Measurements from ENCODE around the gene CLIC6. TPM values are rescaled to one million over a fixed set of nuclear protein-coding genes. Genes with fewer than 3 reads are reported as not detected.

CLIC6 gene
- total and polyA plus RNA-seq, 2 of the 8 experiments (the other 6 are each of a cell fraction or from before 2014, with no cell fraction given) = 0.42 to 1.3 TPM

DNA sequence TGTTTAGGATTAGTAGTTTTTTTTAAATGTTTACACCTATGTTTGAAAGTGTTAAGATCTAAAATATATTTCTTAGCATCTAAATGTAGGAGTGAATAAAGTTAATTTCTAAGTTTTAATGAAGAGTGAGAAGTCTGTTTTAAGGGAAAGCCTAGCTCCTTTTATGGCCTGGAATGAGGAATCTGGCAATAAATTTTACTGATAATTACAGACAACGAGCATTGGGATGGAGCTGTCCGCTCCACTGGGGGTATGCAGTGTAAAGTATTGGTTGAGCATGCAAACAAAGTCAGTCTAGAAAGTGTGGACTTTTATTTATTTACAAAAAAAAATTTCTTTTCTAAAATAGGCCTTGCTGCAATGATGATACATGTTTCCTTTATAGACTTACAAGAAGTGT, 19.0 kb downstream of the CLIC6 start (continued):
- TF ChIP-seq, protein P1, sequence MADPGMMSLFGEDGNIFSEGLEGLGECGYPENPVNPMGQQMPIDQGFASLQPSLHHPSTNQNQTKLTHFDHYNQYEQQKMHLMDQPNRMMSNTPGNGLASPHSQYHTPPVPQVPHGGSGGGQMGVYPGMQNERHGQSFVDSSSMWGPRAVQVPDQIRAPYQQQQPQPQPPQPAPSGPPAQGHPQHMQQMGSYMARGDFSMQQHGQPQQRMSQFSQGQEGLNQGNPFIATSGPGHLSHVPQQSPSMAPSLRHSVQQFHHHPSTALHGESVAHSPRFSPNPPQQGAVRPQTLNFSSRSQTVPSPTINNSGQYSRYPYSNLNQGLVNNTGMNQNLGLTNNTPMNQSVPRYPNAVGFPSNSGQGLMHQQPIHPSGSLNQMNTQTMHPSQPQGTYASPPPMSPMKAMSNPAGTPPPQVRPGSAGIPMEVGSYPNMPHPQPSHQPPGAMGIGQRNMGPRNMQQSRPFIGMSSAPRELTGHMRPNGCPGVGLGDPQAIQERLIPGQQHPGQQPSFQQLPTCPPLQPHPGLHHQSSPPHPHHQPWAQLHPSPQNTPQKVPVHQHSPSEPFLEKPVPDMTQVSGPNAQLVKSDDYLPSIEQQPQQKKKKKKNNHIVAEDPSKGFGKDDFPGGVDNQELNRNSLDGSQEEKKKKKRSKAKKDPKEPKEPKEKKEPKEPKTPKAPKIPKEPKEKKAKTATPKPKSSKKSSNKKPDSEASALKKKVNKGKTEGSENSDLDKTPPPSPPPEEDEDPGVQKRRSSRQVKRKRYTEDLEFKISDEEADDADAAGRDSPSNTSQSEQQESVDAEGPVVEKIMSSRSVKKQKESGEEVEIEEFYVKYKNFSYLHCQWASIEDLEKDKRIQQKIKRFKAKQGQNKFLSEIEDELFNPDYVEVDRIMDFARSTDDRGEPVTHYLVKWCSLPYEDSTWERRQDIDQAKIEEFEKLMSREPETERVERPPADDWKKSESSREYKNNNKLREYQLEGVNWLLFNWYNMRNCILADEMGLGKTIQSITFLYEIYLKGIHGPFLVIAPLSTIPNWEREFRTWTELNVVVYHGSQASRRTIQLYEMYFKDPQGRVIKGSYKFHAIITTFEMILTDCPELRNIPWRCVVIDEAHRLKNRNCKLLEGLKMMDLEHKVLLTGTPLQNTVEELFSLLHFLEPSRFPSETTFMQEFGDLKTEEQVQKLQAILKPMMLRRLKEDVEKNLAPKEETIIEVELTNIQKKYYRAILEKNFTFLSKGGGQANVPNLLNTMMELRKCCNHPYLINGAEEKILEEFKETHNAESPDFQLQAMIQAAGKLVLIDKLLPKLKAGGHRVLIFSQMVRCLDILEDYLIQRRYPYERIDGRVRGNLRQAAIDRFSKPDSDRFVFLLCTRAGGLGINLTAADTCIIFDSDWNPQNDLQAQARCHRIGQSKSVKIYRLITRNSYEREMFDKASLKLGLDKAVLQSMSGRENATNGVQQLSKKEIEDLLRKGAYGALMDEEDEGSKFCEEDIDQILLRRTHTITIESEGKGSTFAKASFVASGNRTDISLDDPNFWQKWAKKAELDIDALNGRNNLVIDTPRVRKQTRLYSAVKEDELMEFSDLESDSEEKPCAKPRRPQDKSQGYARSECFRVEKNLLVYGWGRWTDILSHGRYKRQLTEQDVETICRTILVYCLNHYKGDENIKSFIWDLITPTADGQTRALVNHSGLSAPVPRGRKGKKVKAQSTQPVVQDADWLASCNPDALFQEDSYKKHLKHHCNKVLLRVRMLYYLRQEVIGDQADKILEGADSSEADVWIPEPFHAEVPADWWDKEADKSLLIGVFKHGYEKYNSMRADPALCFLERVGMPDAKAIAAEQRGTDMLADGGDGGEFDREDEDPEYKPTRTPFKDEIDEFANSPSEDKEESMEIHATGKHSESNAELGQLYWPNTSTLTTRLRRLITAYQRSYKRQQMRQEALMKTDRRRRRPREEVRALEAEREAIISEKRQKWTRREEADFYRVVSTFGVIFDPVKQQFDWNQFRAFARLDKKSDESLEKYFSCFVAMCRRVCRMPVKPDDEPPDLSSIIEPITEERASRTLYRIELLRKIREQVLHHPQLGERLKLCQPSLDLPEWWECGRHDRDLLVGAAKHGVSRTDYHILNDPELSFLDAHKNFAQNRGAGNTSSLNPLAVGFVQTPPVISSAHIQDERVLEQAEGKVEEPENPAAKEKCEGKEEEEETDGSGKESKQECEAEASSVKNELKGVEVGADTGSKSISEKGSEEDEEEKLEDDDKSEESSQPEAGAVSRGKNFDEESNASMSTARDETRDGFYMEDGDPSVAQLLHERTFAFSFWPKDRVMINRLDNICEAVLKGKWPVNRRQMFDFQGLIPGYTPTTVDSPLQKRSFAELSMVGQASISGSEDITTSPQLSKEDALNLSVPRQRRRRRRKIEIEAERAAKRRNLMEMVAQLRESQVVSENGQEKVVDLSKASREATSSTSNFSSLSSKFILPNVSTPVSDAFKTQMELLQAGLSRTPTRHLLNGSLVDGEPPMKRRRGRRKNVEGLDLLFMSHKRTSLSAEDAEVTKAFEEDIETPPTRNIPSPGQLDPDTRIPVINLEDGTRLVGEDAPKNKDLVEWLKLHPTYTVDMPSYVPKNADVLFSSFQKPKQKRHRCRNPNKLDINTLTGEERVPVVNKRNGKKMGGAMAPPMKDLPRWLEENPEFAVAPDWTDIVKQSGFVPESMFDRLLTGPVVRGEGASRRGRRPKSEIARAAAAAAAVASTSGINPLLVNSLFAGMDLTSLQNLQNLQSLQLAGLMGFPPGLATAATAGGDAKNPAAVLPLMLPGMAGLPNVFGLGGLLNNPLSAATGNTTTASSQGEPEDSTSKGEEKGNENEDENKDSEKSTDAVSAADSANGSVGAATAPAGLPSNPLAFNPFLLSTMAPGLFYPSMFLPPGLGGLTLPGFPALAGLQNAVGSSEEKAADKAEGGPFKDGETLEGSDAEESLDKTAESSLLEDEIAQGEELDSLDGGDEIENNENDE (IDR thresholded peaks at IDR 0.05; ENCODE audit: insufficient replicate concordance, low read length) = no peak
- TF ChIP-seq TBP (IDR thresholded peaks at IDR 0.05; ENCODE audit: low read depth, low read length) (no peak), KDM5A (IDR thresholded peaks at IDR 0.05; ENCODE audit: low read length) (no peak), SIN3A (conservative IDR thresholded peaks at IDR 0.05 in 1 of 2, IDR thresholded peaks at IDR 0.05 in 1 of 2; ENCODE audit: low read depth in 1 of 2, low read length in 2 of 2) (no peak), RBBP5 (IDR thresholded peaks at IDR 0.05; ENCODE audit: borderline replicate concordance, low read depth, low read length) (no peak)
